HL-60 (cell line): Measurements from ENCODE around the gene LIMCH1.

ENCODE experiments used
- DNase-seq, 2 experiments: peaks; one replicate each; pipeline ENCODE4 v3.0.0-alpha.2; 2010 to 2020; ENCODE audit warnings: low read depth in 1 of 2, low spot score in 1 of 2
- H3K27ac ChIP-seq: fragments of 250-450 bp; sonication (Bioruptor Pico); replicated peaks from 2 replicates; pipeline ENCODE4 v1.5.1; 2020; ENCODE audit warnings: mild to moderate bottlenecking, moderate library complexity
- H3K27me3 ChIP-seq: fragments of 250-450 bp; sonication (Bioruptor Pico); 2 replicates; pipeline ENCODE4 v1.5.1; 2021; ENCODE audit warnings: mild to moderate bottlenecking, moderate library complexity; ENCODE audit not compliant: insufficient read depth, poor library complexity, severe bottlenecking
- H3K4me3 ChIP-seq: replicated peaks from 2 replicates; pipeline ENCODE4 v1.5.1; 2011; ENCODE audit warnings: mild to moderate bottlenecking, control low read depth, low read length; ENCODE audit not compliant: insufficient read depth
- CTCF ChIP-seq: IDR thresholded peaks from one replicate; pipeline ENCODE4 v1.5.1; 2011; ENCODE audit warnings: low read length, control low read depth, inconsistent platforms; ENCODE audit not compliant: insufficient read depth
- GABPA ChIP-seq: IDR thresholded peaks from 2 replicates; pipeline ENCODE4 v1.6.1; 2012; ENCODE audit warnings: low read depth
- POLR2AphosphoS5 ChIP-seq: IDR thresholded peaks from 2 replicates; pipeline ENCODE4 v1.6.1; 2012; ENCODE audit warnings: low read depth
- REST ChIP-seq: IDR thresholded peaks from 2 replicates; pipeline ENCODE4 v1.6.1; 2012; ENCODE audit warnings: low read depth; ENCODE audit not compliant: insufficient replicate concordance
- SPI1 ChIP-seq: IDR thresholded peaks from 2 replicates; pipeline ENCODE4 v1.6.1; 2012; ENCODE audit warnings: low read depth, mild to moderate bottlenecking, borderline replicate concordance

LIMCH1 gene

GRCh38 chr4:41693629-41694028 is 155.7 kb downstream of the LIMCH1 start:
- TF ChIP-seq POLR2AphosphoS5, result no peak
- no peak for TF ChIP-seq GABPA
- no peak for TF ChIP-seq SPI1
- TF ChIP-seq REST, result no peak
- no peak for TF ChIP-seq CTCF
- no peak overlapping the region for H3K4me3 ChIP-seq
- DNase-seq, result no peak
- H3K27me3 ChIP-seq, result peaks cover 2% of the 10 kb centered on the region
- H3K27ac ChIP-seq, result no peak overlapping the region

- DNase-seq, result no peak
- TF ChIP-seq GABPA, result no peak
- no peak for TF ChIP-seq CTCF
- no peak for TF ChIP-seq POLR2AphosphoS5
- TF ChIP-seq REST, result no peak
- no peak for TF ChIP-seq SPI1
Observed at GRCh38 chr4:41696131-41696530, 158.2 kb downstream of the LIMCH1 start.

GRCh38 chr4:41696763-41697162 is 158.8 kb downstream of the LIMCH1 start:
- Histone ChIP-seq H3K27me3 (peaks cover 2% of the 10 kb centered on the region), H3K27ac (no peak overlapping the region), H3K4me3 (no peak overlapping the region)
- no peak for DNase-seq
- no peak for TF ChIP-seq GABPA
- no peak for TF ChIP-seq CTCF
- TF ChIP-seq REST, result no peak
- no peak for TF ChIP-seq POLR2AphosphoS5
- no peak for TF ChIP-seq SPI1

More at GRCh38 chr4:41696131-41696530, 158.2 kb downstream of the LIMCH1 start:
- Histone ChIP-seq H3K27me3 (peaks cover 2% of the 10 kb centered on the region), H3K27ac (no peak overlapping the region), H3K4me3 (no peak overlapping the region)
